A673 (cell line): ENCODE data around the gene S1PR4. TPM values are rescaled to one million over a fixed set of nuclear protein-coding genes. Genes with fewer than 3 reads are reported as not detected.

Source experiments
- BruUV-seq: library from RNA; stranded (reverse); fragments of 400-500 nt; replicated peaks from 2 replicates; lab custom pipeline; 2021; lab: Mats Ljungman, UMichigan
- CTCF ChIA-PET: fragments of 300-600 bp; sonication (Branson Sonifier 250); formaldehyde crosslinking; loops from one replicate; lab custom pipeline; 2022; ENCODE audit warnings: antibody characterized with exemption; lab: Charles Lee
- POLR2A ChIA-PET: fragments of 300-600 bp; sonication (Branson Sonifier 250); formaldehyde crosslinking; loops from one replicate; lab custom pipeline; 2022; ENCODE audit warnings: antibody characterized with exemption; ENCODE audit not compliant: low non-redundant PET; lab: Charles Lee
- DNase-seq: peaks from one replicate; pipeline ENCODE4 v3.0.0-alpha.2; 2015; ENCODE audit warnings: low spot score
- H3K27ac ChIP-seq: fragments of 200-600 bp; sonication (generic); 2 replicates; pipeline ENCODE4 v1.5.1; 2016; ENCODE audit warnings: mixed run types, low read depth, mild to moderate bottlenecking, mixed read lengths, antibody characterized with exemption, low read length; ENCODE audit not compliant: poor library complexity, severe bottlenecking
- H3K27me3 ChIP-seq: fragments of 200-600 bp; sonication (generic); replicated peaks from 2 replicates; pipeline ENCODE4 v1.6.1; 2017; ENCODE audit warnings: mixed run types, low read depth, mild to moderate bottlenecking, mixed read lengths, antibody characterized with exemption, low read length; ENCODE audit not compliant: insufficient read depth, poor library complexity
- H3K36me3 ChIP-seq: fragments of 200-600 bp; sonication (generic); 2 replicates; pipeline ENCODE4 v1.6.1; 2016; ENCODE audit warnings: mixed run types, mild to moderate bottlenecking, mixed read lengths, antibody characterized with exemption, low read length; ENCODE audit not compliant: insufficient read depth, poor library complexity, severe bottlenecking
- H3K4me1 ChIP-seq: fragments of 200-600 bp; sonication (generic); 2 replicates; pipeline ENCODE4 v1.6.1; 2017; ENCODE audit warnings: mixed run types, mild to moderate bottlenecking, mixed read lengths, antibody characterized with exemption, low read length; ENCODE audit not compliant: insufficient read depth, poor library complexity, severe bottlenecking
- H3K4me3 ChIP-seq: fragments of 200-600 bp; sonication (generic); 2 replicates; pipeline ENCODE4 v1.5.1; 2016; ENCODE audit warnings: low read depth, mixed run types, mild to moderate bottlenecking, mixed read lengths, low read length; ENCODE audit not compliant: poor library complexity, severe bottlenecking
- H3K9me3 ChIP-seq: fragments of 200-600 bp; sonication (generic); 2 replicates; pipeline ENCODE4 v1.6.1; 2016; ENCODE audit warnings: mixed run types, low read depth, mild to moderate bottlenecking, mixed read lengths, antibody characterized with exemption, low read length; ENCODE audit not compliant: poor library complexity, severe bottlenecking
- CTCF ChIP-seq: fragments of 300-800, 200-600 bp; sonication (generic); conservative IDR thresholded peaks from 2 replicates; pipeline ENCODE4 v1.5.1; 2017; ENCODE audit warnings: low read depth, mild to moderate bottlenecking, antibody characterized with exemption, low read length, moderate library complexity, mixed read lengths
- EZH2 ChIP-seq: fragments of 200-600 bp; sonication (generic); IDR thresholded peaks from 2 replicates; pipeline ENCODE4 v1.6.1; 2017; ENCODE audit warnings: borderline replicate concordance, low read depth, mild to moderate bottlenecking, mixed read lengths, antibody characterized with exemption, low read length; ENCODE audit not compliant: poor library complexity, severe bottlenecking
- intact Hi-C: fragments of 100-400 bp; cut with micrococcal nuclease; formaldehyde crosslinking; loops from one replicate; pipeline ENCODE4 v1.10.0; 2022; ENCODE audit not compliant: unreplicated experiment
- total RNA-seq: library from RNA; stranded (reverse); gene quantifications from 2 replicates; pipeline ENCODE4 v1.2.3, GENCODE V29; 2021

Gene S1PR4
- total RNA-seq, 1 experiment from 2014 or later = not detected

GRCh38 chr19:3176715-3177501 is 1.7 kb upstream of the S1PR4 start:
- H3K4me3 ChIP-seq = no peak overlapping the region
- no peak for TF ChIP-seq CTCF
- no peak for TF ChIP-seq EZH2
- no TSS peak for BruUV-seq
- no peak overlapping the region for H3K27ac ChIP-seq
- ChIA-PET POLR2A (no interaction called here), CTCF (no interaction called here)
- peak; percentile 48 for DNase-seq
- no peaks in the 10 kb centered on the region for H3K36me3 ChIP-seq
- no peaks in the 10 kb centered on the region for H3K27me3 ChIP-seq
- intact Hi-C loops = no loop called here
- no peaks in the 10 kb centered on the region for H3K4me1 ChIP-seq
- H3K9me3 ChIP-seq = no peaks in the 10 kb centered on the region

- no peaks in the 10 kb centered on the region for H3K27me3 ChIP-seq
- H3K27ac ChIP-seq = no peak overlapping the region
- no peaks in the 10 kb centered on the region for H3K4me1 ChIP-seq
- no TSS peak for BruUV-seq
- ChIA-PET CTCF (no interaction called here), POLR2A (no interaction called here)
- intact Hi-C loops = no loop called here
- no peak for TF ChIP-seq CTCF
- no peak for TF ChIP-seq EZH2
- no peak for DNase-seq
- H3K4me3 ChIP-seq = no peak overlapping the region
- no peaks in the 10 kb centered on the region for H3K36me3 ChIP-seq
- no peaks in the 10 kb centered on the region for H3K9me3 ChIP-seq
These were observed 587 bp downstream of the S1PR4 start for GRCh38 chr19:3178973-3179738.

- H3K27me3 ChIP-seq = no peaks in the 10 kb centered on the region
- CTCF ChIA-PET = no interaction called here
- intact Hi-C loops = no loop called here
- no peak overlapping the region for H3K27ac ChIP-seq
- H3K36me3 ChIP-seq = no peaks in the 10 kb centered on the region
- no TSS peak for BruUV-seq
- H3K4me1 ChIP-seq = peaks cover 4% of the 10 kb centered on the region
- POLR2A ChIA-PET = no interaction called here
- H3K4me3 ChIP-seq = no peak overlapping the region
- H3K9me3 ChIP-seq = no peaks in the 10 kb centered on the region
- DNase-seq = no peak
- TF ChIP-seq EZH2 (no peak), CTCF (no peak)
These were observed 1.2 kb downstream of the S1PR4 start for GRCh38 chr19:3179739-3180293.
